Activated T-helper 9 cell treated with anti-CD3 and anti-CD28 coated beads, Interleukin-2, amount 50 U/mL, for 16 hours (primary cell): ENCODE results near the gene GNPDA1.

Experiments used
- DNase-seq: peaks from one replicate; pipeline ENCODE4 v3.0.0-alpha.2; 2020; ENCODE audit warnings: low read depth

The GNPDA1 gene

GRCh38 chr5:141992349-141992963 is 20.4 kb downstream of the GNPDA1 start:
- DNase-seq: peak; percentile 67

- no peak for DNase-seq
Observed at GRCh38 chr5:141989720-141990119, 23.1 kb downstream of the GNPDA1 start.

- DNase-seq: no peak
Observed at GRCh38 chr5:141986072-141986471, 26.8 kb downstream of the GNPDA1 start.

- no peak for DNase-seq
Observed at GRCh38 chr5:141982626-141983025, 30.2 kb downstream of the GNPDA1 start.

GRCh38 chr5:141978389-141978788 is 34.4 kb downstream of the GNPDA1 start:
- DNase-seq: no peak

GRCh38 chr5:141976176-141976575 is 36.7 kb downstream of the GNPDA1 start:
- DNase-seq: no peak

GRCh38 chr5:141973871-141974595 is 38.8 kb downstream of the GNPDA1 start:
- DNase-seq: no peak

GRCh38 chr5:141969783-141970771 is 42.8 kb downstream of the GNPDA1 start:
- DNase-seq: no peak

GRCh38 chr5:141968914-141969608 is 43.8 kb downstream of the GNPDA1 start, which contains the start of gene RNF14:
Gene RNF14 (plus strand): TSS chr5:141969105. CDS start chr5:141973589, 4,484 bp downstream.
- peak; percentile 94 for DNase-seq

GRCh38 chr5:141966963-141967333 is 45.9 kb downstream of the GNPDA1 start:
- no peak for DNase-seq

GRCh38 chr5:141966275-141966962 is 46.4 kb downstream of the GNPDA1 start:
- DNase-seq: no peak

GRCh38 chr5:141965071-141965470 is 47.8 kb downstream of the GNPDA1 start:
- no peak for DNase-seq

- no peak for DNase-seq
Observed at GRCh38 chr5:141963701-141964100, 49.1 kb downstream of the GNPDA1 start.

- no peak for DNase-seq
Observed at GRCh38 chr5:141961466-141961865, 51.4 kb downstream of the GNPDA1 start.

- DNase-seq: peak; percentile 81
Observed at GRCh38 chr5:141960449-141961323, 52.1 kb downstream of the GNPDA1 start.

GRCh38 chr5:141960018-141960417 is 52.8 kb downstream of the GNPDA1 start:
- DNase-seq: no peak

- DNase-seq: no peak
Observed at GRCh38 chr5:141958546-141959172, 54.2 kb downstream of the GNPDA1 start.

GRCh38 chr5:141958113-141958512 is 54.7 kb downstream of the GNPDA1 start, which contains the start of gene PCDH12:
Gene PCDH12 (minus strand): TSS chr5:141958202. CDS start chr5:141957851, 351 bp downstream.
- no peak for DNase-seq

GRCh38 chr5:141957367-141957996 is 55.3 kb downstream of the GNPDA1 start:
- DNase-seq: no peak
